PC-3 (cell line): ENCODE results near the gene WDR59.

Experiments used
- CTCF ChIP-seq: fragments of 300-600 bp; sonication (generic); conservative IDR thresholded peaks from 2 replicates; pipeline ENCODE4 v1.5.1; 2017; ENCODE audit warnings: antibody characterized with exemption, low read depth, mild to moderate bottlenecking, low read length
- EZH2 ChIP-seq: fragments of 300-600 bp; sonication (generic); IDR thresholded peaks from one replicate; pipeline ENCODE4 v1.6.1; 2017; ENCODE audit warnings: antibody characterized with exemption, mild to moderate bottlenecking, low read length; ENCODE audit not compliant: unreplicated experiment

GRCh38 chr16:74874123-74874522 lies 110.8 kb downstream of the WDR59 start:
- TF ChIP-seq CTCF, result no peak
- no peak for TF ChIP-seq EZH2
